Measurements from ENCODE around the gene ACTR2. TPM values are rescaled to one million over a fixed set of nuclear protein-coding genes. Genes with fewer than 3 reads are reported as not detected.

The ACTR2 gene
- total and polyA plus RNA-seq, 2 experiments from 2014 or later, result 75.6 to 89.4 TPM

DNA sequence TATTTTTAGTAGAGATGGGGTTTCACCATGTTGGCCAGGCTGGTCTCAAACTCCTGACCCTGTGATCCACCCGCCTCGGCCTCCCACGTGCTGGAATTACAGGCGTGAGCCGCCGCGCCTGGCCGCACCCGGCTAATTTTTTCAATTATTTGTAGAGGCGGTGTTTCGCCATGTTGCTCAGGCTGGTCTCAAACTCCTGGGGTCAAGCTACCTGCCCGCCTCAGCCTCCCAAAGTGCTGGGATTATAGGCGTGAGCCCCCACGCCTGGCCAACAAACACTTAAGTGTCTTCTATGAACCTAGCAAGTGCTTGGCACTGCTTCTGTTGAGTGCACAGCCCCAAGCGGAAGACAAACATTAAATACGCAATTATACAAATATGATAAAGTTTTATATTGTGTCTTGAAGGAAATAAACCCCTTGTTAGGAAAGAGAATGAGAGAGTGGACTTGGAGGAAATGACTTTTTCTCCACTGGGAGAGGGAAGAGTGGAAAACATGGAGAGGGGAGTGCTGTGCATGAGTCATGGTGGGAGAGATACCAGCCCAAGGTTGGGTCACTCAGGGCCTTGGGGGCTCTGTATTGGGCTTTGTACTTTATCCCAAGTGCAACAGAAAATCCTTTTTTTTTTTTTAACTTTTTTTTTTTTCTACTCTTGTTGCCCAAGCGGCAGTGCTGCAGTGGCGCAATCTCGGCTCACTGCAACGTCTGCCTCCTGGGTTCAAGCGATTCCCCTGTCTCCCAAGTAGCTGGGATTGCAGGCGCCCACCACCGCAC, 41.4 kb upstream of the ACTR2 start:
- Histone ChIP-seq H2AFZ (peak overlapping the region; percentile 68), H3K4me3 (no peak overlapping the region), H3K27me3 (no peaks in the 10 kb centered on the region), H3K4me2 (no peak overlapping the region), H3K36me3 (replicated peaks; ENCODE audit: insufficient read depth, low read depth) (no peaks in the 10 kb centered on the region), H3K79me2 (no peaks in the 10 kb centered on the region), H3K9me2 (replicated peaks; ENCODE audit: insufficient read depth) (no peaks in the 10 kb centered on the region), H3K9me3 (ENCODE audit: low read depth) (no peaks in the 10 kb centered on the region), H4K20me1 (ENCODE audit: insufficient read depth, poor library complexity, severe bottlenecking) (no peaks in the 10 kb centered on the region), H3K27ac (no peak overlapping the region), H3K4me1 (ENCODE audit: insufficient read depth) (peaks cover 10% of the 10 kb centered on the region)
- 95% methylated on average over 23 of the region's 23 CpGs for WGBS (ENCODE audit: low lambda C conversion rate, missing lambda C conversion rate)
- TF ChIP-seq EZH2phosphoT487 (IDR thresholded peaks at IDR 0.05; ENCODE audit: low read depth, severe bottlenecking, unreplicated experiment), result no peak
- TF ChIP-seq, protein P1, sequence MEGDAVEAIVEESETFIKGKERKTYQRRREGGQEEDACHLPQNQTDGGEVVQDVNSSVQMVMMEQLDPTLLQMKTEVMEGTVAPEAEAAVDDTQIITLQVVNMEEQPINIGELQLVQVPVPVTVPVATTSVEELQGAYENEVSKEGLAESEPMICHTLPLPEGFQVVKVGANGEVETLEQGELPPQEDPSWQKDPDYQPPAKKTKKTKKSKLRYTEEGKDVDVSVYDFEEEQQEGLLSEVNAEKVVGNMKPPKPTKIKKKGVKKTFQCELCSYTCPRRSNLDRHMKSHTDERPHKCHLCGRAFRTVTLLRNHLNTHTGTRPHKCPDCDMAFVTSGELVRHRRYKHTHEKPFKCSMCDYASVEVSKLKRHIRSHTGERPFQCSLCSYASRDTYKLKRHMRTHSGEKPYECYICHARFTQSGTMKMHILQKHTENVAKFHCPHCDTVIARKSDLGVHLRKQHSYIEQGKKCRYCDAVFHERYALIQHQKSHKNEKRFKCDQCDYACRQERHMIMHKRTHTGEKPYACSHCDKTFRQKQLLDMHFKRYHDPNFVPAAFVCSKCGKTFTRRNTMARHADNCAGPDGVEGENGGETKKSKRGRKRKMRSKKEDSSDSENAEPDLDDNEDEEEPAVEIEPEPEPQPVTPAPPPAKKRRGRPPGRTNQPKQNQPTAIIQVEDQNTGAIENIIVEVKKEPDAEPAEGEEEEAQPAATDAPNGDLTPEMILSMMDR (IDR thresholded peaks at IDR 0.05; ENCODE audit: poor library complexity), result no peak
- no peak for TF ChIP-seq EZH2 (IDR thresholded peaks at IDR 0.05; ENCODE audit: borderline replicate concordance)
- no peak for DNase-seq (ENCODE audit: low spot score)

DNA sequence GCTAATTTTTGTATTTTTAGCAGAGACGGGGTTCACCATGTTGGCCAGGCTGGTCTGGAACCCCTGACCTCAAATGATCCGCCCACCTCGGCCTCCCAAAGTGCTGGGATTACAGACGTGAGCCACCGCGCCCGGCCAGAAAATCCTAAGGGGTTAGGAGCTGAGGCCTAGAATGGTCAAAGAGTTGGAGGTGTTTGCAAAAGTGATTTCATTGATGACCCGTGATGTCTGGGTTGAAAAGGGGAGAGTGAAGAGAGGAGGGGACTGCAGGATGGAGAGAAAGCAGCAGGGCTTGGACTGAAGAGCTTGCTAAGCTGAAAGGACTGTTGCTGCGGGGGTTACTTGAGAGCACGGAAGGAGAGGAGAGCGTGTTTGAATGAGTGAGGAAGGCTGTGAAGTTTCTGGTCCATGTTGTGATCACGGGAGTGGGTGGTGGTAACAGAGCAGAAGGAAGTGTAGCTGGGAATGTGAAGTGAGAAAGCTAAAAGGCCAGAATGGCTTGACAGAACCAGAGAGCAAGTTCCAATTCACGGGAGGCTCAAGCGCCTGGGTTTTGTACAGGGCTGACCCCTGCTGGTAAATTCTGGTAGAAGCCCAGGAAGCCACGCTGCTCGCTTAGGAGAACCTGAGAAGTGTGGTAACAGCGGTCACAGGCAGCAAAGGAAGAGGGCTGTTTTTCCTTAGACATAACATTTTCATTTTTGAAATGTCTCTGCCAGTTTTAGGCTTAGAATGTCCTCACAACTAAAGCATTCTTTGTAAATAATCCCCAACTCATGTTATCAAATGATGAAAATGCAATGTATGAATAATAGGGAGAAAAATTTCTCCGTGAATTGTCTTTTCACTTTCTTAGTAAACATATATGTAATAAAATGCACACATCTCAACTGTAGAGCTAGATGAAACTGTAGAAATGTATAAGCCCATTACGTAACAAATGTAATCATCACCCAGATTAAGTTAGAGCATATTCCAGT, 40.5 kb upstream of the ACTR2 start:
- Histone ChIP-seq H4K20me1 (ENCODE audit: insufficient read depth, poor library complexity, severe bottlenecking) (no peaks in the 10 kb centered on the region), H3K9me3 (ENCODE audit: low read depth) (no peaks in the 10 kb centered on the region), H3K79me2 (no peaks in the 10 kb centered on the region), H3K27ac (peak overlapping the region; percentile 38), H3K4me2 (peak overlapping the region; percentile 7), H3K27me3 (no peaks in the 10 kb centered on the region), H3K4me1 (ENCODE audit: insufficient read depth) (peaks cover 10% of the 10 kb centered on the region), H2AFZ (peak overlapping the region; percentile 68), H3K36me3 (replicated peaks; ENCODE audit: insufficient read depth, low read depth) (no peaks in the 10 kb centered on the region), H3K9me2 (replicated peaks; ENCODE audit: insufficient read depth) (no peaks in the 10 kb centered on the region), H3K4me3 (no peak overlapping the region)
- 56% methylated on average over 19 of the region's 19 CpGs for WGBS (ENCODE audit: low lambda C conversion rate, missing lambda C conversion rate)
- peak; percentile 90 for DNase-seq (ENCODE audit: low spot score)
- TF ChIP-seq EZH2 (IDR thresholded peaks at IDR 0.05; ENCODE audit: borderline replicate concordance), result no peak
- TF ChIP-seq, protein P1 (IDR thresholded peaks at IDR 0.05; ENCODE audit: poor library complexity), result peak; percentile 85

DNA sequence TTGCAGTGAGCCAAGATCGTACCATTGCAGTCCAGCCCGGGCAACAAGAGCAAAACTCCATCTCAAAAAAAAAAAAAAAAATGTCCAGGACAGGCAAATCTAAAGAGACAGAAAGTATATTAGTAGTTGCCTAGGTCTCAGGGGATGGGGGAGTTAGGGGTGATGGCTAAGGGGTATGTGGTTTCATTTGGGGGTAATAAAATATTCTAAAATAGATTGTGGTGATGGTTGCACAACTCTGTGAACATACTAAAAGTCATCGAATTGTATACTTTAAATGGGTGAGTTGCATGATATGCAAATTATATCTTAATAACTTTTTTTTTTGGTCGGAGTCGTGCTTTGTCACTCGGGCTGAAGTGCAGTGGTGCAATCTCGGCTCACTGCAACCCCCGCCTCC, 34.2 kb upstream of the ACTR2 start:
- DNase-seq (ENCODE audit: low spot score), result no peak
- H2AFZ ChIP-seq, result no peak overlapping the region

More for the DNA sequence above, 34.2 kb upstream of the ACTR2 start:
- Histone ChIP-seq H3K9me3 (ENCODE audit: low read depth) (no peaks in the 10 kb centered on the region), H3K9me2 (replicated peaks; ENCODE audit: insufficient read depth) (no peaks in the 10 kb centered on the region), H3K36me3 (replicated peaks; ENCODE audit: insufficient read depth, low read depth) (no peaks in the 10 kb centered on the region), H3K27me3 (no peaks in the 10 kb centered on the region), H3K79me2 (no peaks in the 10 kb centered on the region), H4K20me1 (ENCODE audit: insufficient read depth, poor library complexity, severe bottlenecking) (no peaks in the 10 kb centered on the region), H3K27ac (no peak overlapping the region), H3K4me3 (no peak overlapping the region), H3K4me1 (ENCODE audit: insufficient read depth) (no peaks in the 10 kb centered on the region), H3K4me2 (no peak overlapping the region)
- TF ChIP-seq EZH2 (IDR thresholded peaks at IDR 0.05; ENCODE audit: borderline replicate concordance) (no peak), EZH2phosphoT487 (IDR thresholded peaks at IDR 0.05; ENCODE audit: low read depth, severe bottlenecking, unreplicated experiment) (no peak)
- TF ChIP-seq, protein P1 (IDR thresholded peaks at IDR 0.05; ENCODE audit: poor library complexity), result no peak
- WGBS (ENCODE audit: low lambda C conversion rate, missing lambda C conversion rate), result 95% methylated on average over 8 of the region's 8 CpGs
